GM23338 (cell line): ENCODE results near the gene KLK15.

Experiments used
- CREB1 ChIP-seq: fragments of 250-450 bp; sonication (Bioruptor Pico); IDR thresholded peaks from 2 replicates; pipeline ENCODE4 v1.5.0; 2020; ENCODE audit warnings: low read depth, mild to moderate bottlenecking, moderate library complexity
- CTCF ChIP-seq, 2 experiments: fragments of 200-600 bp in 1 of 2; sonication (generic) in 1 of 2; conservative IDR thresholded peaks; 2 replicates each; pipeline versions ENCODE4 v1.5.1 to v1.6.1; 2016 to 2017; ENCODE audit warnings: antibody characterized with exemption in 2 of 2, low read depth in 2 of 2, mild to moderate bottlenecking in 2 of 2, moderate library complexity in 1 of 2
- ETS1 ChIP-seq: IDR thresholded peaks from 2 replicates; pipeline ENCODE4 v1.6.1; 2016; ENCODE audit warnings: antibody characterized with exemption
- EZH2 ChIP-seq: fragments of 200-600 bp; sonication (generic); IDR thresholded peaks from one replicate; pipeline ENCODE4 v1.8.0; 2017; ENCODE audit warnings: antibody characterized with exemption, mild to moderate bottlenecking, low read depth; ENCODE audit not compliant: unreplicated experiment
- EZH2phosphoT487 ChIP-seq: fragments of 200-600 bp; sonication (generic); IDR thresholded peaks from one replicate; pipeline ENCODE4 v1.8.1; 2018; ENCODE audit warnings: antibody characterized with exemption; ENCODE audit not compliant: unreplicated experiment
- JUNB ChIP-seq: IDR thresholded peaks from one replicate; pipeline ENCODE4 v1.6.1; 2016; ENCODE audit warnings: antibody characterized with exemption; ENCODE audit not compliant: unreplicated experiment
- NANOG ChIP-seq: IDR thresholded peaks from 2 replicates; pipeline ENCODE4 v1.6.1; 2016; ENCODE audit warnings: antibody characterized with exemption, borderline replicate concordance
- POLR2AphosphoS5 ChIP-seq: IDR thresholded peaks from 2 replicates; pipeline ENCODE4 v1.6.1; 2016; ENCODE audit warnings: antibody characterized with exemption, low read depth
- REST ChIP-seq: IDR thresholded peaks from one replicate; pipeline ENCODE4 v1.6.1; 2018; ENCODE audit warnings: antibody characterized with exemption; ENCODE audit not compliant: unreplicated experiment
- STAT1 ChIP-seq: IDR thresholded peaks from one replicate; pipeline ENCODE4 v1.6.1; 2016; ENCODE audit warnings: antibody characterized with exemption; ENCODE audit not compliant: unreplicated experiment

GRCh38 chr19:50850738-50851137, 17.4 kb upstream of the KLK15 start:
- TF ChIP-seq CTCF (conservative IDR thresholded peaks at IDR 0.05; ENCODE audit: low read depth in 2 of 2) (no peak), EZH2 (no peak), CREB1 (no peak), EZH2phosphoT487 (no peak), POLR2AphosphoS5 (no peak), JUNB (no peak), NANOG (no peak), ETS1 (no peak), REST (no peak), STAT1 (no peak)
